ENCODE results near the gene UTP25. TPM values are rescaled to one million over a fixed set of nuclear protein-coding genes. Genes with fewer than 3 reads are reported as not detected.
"Not testable (repeated sequence)": the region's sequence is repeated elsewhere in the genome, so short reads cannot be mapped to it uniquely, and the experiment has no call there.

The UTP25 gene
- total RNA-seq, 1 donor from 2014 or later = 17.7 TPM

GRCh38 chr1:209885403-209886218 lies 57.8 kb downstream of the UTP25 start:
- no peaks in the 10 kb centered on the region for H3K36me3 Mint-ChIP-seq (ENCODE audit: low read depth)
- H3K27ac Mint-ChIP-seq = no peak overlapping the region
- no peak overlapping the region for H3K4me3 Mint-ChIP-seq
- intact Hi-C loops (cut with micrococcal nuclease) = no loop called here
- H3K4me1 Mint-ChIP-seq (ENCODE audit: low read depth) = peaks cover 5% of the 10 kb centered on the region
- H3K27me3 Mint-ChIP-seq (ENCODE audit: insufficient read depth) = peaks cover 14% of the 10 kb centered on the region
- H3K9me3 Mint-ChIP-seq = no peaks in the 10 kb centered on the region
- no peak for DNase-seq (ENCODE audit: low spot score)

- peaks cover 14% of the 10 kb centered on the region for H3K27me3 Mint-ChIP-seq (ENCODE audit: insufficient read depth)
- H3K4me1 Mint-ChIP-seq (ENCODE audit: low read depth) = peaks cover 5% of the 10 kb centered on the region
- no peak overlapping the region for H3K4me3 Mint-ChIP-seq
- H3K9me3 Mint-ChIP-seq = no peaks in the 10 kb centered on the region
- no peaks in the 10 kb centered on the region for H3K36me3 Mint-ChIP-seq (ENCODE audit: low read depth)
- H3K27ac Mint-ChIP-seq = no peak overlapping the region
- intact Hi-C loops (cut with micrococcal nuclease) = no loop called here
- no peak for DNase-seq (ENCODE audit: low spot score)
These were observed 58.4 kb downstream of the UTP25 start for GRCh38 chr1:209886219-209886536.

GRCh38 chr1:209888291-209889076 lies 60.7 kb downstream of the UTP25 start:
- H3K27ac Mint-ChIP-seq; H3K9me3 Mint-ChIP-seq; H3K4me3 Mint-ChIP-seq; H3K4me1 Mint-ChIP-seq (ENCODE audit: low read depth); intact Hi-C loops (cut with micrococcal nuclease); H3K36me3 Mint-ChIP-seq (ENCODE audit: low read depth); DNase-seq (ENCODE audit: low spot score): not testable (repeated sequence)
- H3K27me3 Mint-ChIP-seq (ENCODE audit: insufficient read depth) = peaks cover 10% of the 10 kb centered on the region

- H3K4me1 Mint-ChIP-seq (ENCODE audit: low read depth) = peaks cover 5% of the 10 kb centered on the region
- intact Hi-C loops (cut with micrococcal nuclease) = no loop called here
- DNase-seq (ENCODE audit: low spot score) = no peak
- no peaks in the 10 kb centered on the region for H3K36me3 Mint-ChIP-seq (ENCODE audit: low read depth)
- H3K27ac Mint-ChIP-seq = no peak overlapping the region
- H3K9me3 Mint-ChIP-seq = no peaks in the 10 kb centered on the region
- no peak overlapping the region for H3K4me3 Mint-ChIP-seq
- H3K27me3 Mint-ChIP-seq (ENCODE audit: insufficient read depth) = peaks cover 8% of the 10 kb centered on the region
These were observed 61.3 kb downstream of the UTP25 start for GRCh38 chr1:209889077-209889418.

GRCh38 chr1:209890641-209891330 lies 63.0 kb downstream of the UTP25 start:
- H3K27ac Mint-ChIP-seq = no peak overlapping the region
- peaks cover 7% of the 10 kb centered on the region for H3K4me1 Mint-ChIP-seq (ENCODE audit: low read depth)
- H3K27me3 Mint-ChIP-seq (ENCODE audit: insufficient read depth) = peaks cover 3% of the 10 kb centered on the region
- no peaks in the 10 kb centered on the region for H3K9me3 Mint-ChIP-seq
- no peak overlapping the region for H3K4me3 Mint-ChIP-seq
- no peak for DNase-seq (ENCODE audit: low spot score)
- intact Hi-C loops (cut with micrococcal nuclease) = no loop called here
- H3K36me3 Mint-ChIP-seq (ENCODE audit: low read depth) = no peaks in the 10 kb centered on the region

GRCh38 chr1:209893751-209894150 lies 66.0 kb downstream of the UTP25 start:
- no peaks in the 10 kb centered on the region for H3K36me3 Mint-ChIP-seq (ENCODE audit: low read depth)
- intact Hi-C loops (cut with micrococcal nuclease) = no loop called here
- peaks cover 2% of the 10 kb centered on the region for H3K27me3 Mint-ChIP-seq (ENCODE audit: insufficient read depth)
- DNase-seq (ENCODE audit: low spot score) = no peak
- no peak overlapping the region for H3K27ac Mint-ChIP-seq
- no peak overlapping the region for H3K4me3 Mint-ChIP-seq
- H3K9me3 Mint-ChIP-seq = no peaks in the 10 kb centered on the region
- peaks cover 13% of the 10 kb centered on the region for H3K4me1 Mint-ChIP-seq (ENCODE audit: low read depth)

- no peak for DNase-seq (ENCODE audit: low spot score)
- no peak overlapping the region for H3K4me3 Mint-ChIP-seq
- no peak overlapping the region for H3K27ac Mint-ChIP-seq
- peaks cover 13% of the 10 kb centered on the region for H3K4me1 Mint-ChIP-seq (ENCODE audit: low read depth)
- no peaks in the 10 kb centered on the region for H3K9me3 Mint-ChIP-seq
- intact Hi-C loops (cut with micrococcal nuclease) = no loop called here
- H3K27me3 Mint-ChIP-seq (ENCODE audit: insufficient read depth) = peaks cover 2% of the 10 kb centered on the region
- no peaks in the 10 kb centered on the region for H3K36me3 Mint-ChIP-seq (ENCODE audit: low read depth)
These were observed 67.9 kb downstream of the UTP25 start for GRCh38 chr1:209895709-209896108.

- Mint-ChIP-seq H3K4me1 (ENCODE audit: low read depth) (peaks cover 13% of the 10 kb centered on the region), H3K27ac (no peak overlapping the region), H3K36me3 (ENCODE audit: low read depth) (no peaks in the 10 kb centered on the region), H3K9me3 (no peaks in the 10 kb centered on the region), H3K27me3 (ENCODE audit: insufficient read depth) (peaks cover 2% of the 10 kb centered on the region), H3K4me3 (no peak overlapping the region)
- DNase-seq (ENCODE audit: low spot score) = no peak
- intact Hi-C loops (cut with micrococcal nuclease) = no loop called here
These were observed 68.6 kb downstream of the UTP25 start for GRCh38 chr1:209896346-209896745.

- intact Hi-C loops (cut with micrococcal nuclease); H3K27ac Mint-ChIP-seq; H3K4me3 Mint-ChIP-seq; H3K36me3 Mint-ChIP-seq (ENCODE audit: low read depth); H3K9me3 Mint-ChIP-seq; DNase-seq (ENCODE audit: low spot score); H3K27me3 Mint-ChIP-seq (ENCODE audit: insufficient read depth): not testable (repeated sequence)
- H3K4me1 Mint-ChIP-seq (ENCODE audit: low read depth) = peaks cover 13% of the 10 kb centered on the region
These were observed 70.5 kb downstream of the UTP25 start for GRCh38 chr1:209898271-209898670.

GRCh38 chr1:209898851-209899250 lies 71.1 kb downstream of the UTP25 start:
- H3K9me3 Mint-ChIP-seq; H3K27me3 Mint-ChIP-seq (ENCODE audit: insufficient read depth); H3K36me3 Mint-ChIP-seq (ENCODE audit: low read depth); H3K4me3 Mint-ChIP-seq; H3K27ac Mint-ChIP-seq; intact Hi-C loops (cut with micrococcal nuclease); DNase-seq (ENCODE audit: low spot score): not testable (repeated sequence)
- peaks cover 13% of the 10 kb centered on the region for H3K4me1 Mint-ChIP-seq (ENCODE audit: low read depth)

GRCh38 chr1:209899948-209900347 lies 72.2 kb downstream of the UTP25 start:
- no peak overlapping the region for H3K27ac Mint-ChIP-seq
- peaks cover 13% of the 10 kb centered on the region for H3K4me1 Mint-ChIP-seq (ENCODE audit: low read depth)
- no peak for DNase-seq (ENCODE audit: low spot score)
- intact Hi-C loops (cut with micrococcal nuclease) = no loop called here
- H3K27me3 Mint-ChIP-seq (ENCODE audit: insufficient read depth) = peaks cover 5% of the 10 kb centered on the region
- no peak overlapping the region for H3K4me3 Mint-ChIP-seq
- H3K36me3 Mint-ChIP-seq (ENCODE audit: low read depth) = no peaks in the 10 kb centered on the region
- no peaks in the 10 kb centered on the region for H3K9me3 Mint-ChIP-seq

GRCh38 chr1:209900734-209901133 lies 73.0 kb downstream of the UTP25 start:
- intact Hi-C loops (cut with micrococcal nuclease) = no loop called here
- Mint-ChIP-seq H3K36me3 (ENCODE audit: low read depth) (no peaks in the 10 kb centered on the region), H3K9me3 (no peaks in the 10 kb centered on the region), H3K27me3 (ENCODE audit: insufficient read depth) (peaks cover 5% of the 10 kb centered on the region), H3K4me1 (ENCODE audit: low read depth) (peaks cover 6% of the 10 kb centered on the region), H3K27ac (no peak overlapping the region), H3K4me3 (no peak overlapping the region)
- DNase-seq (ENCODE audit: low spot score) = no peak

- H3K27ac Mint-ChIP-seq = no peak overlapping the region
- no peaks in the 10 kb centered on the region for H3K36me3 Mint-ChIP-seq (ENCODE audit: low read depth)
- peaks cover 5% of the 10 kb centered on the region for H3K27me3 Mint-ChIP-seq (ENCODE audit: insufficient read depth)
- no peak overlapping the region for H3K4me3 Mint-ChIP-seq
- H3K4me1 Mint-ChIP-seq (ENCODE audit: low read depth) = peaks cover under 1% of the 10 kb centered on the region
- intact Hi-C loops (cut with micrococcal nuclease) = no loop called here
- no peak for DNase-seq (ENCODE audit: low spot score)
- H3K9me3 Mint-ChIP-seq = no peaks in the 10 kb centered on the region
These were observed 73.4 kb downstream of the UTP25 start for GRCh38 chr1:209901211-209901610.
